Upper lobe of right lung (tissue), 1 donor: ENCODE data around the gene PTPRQ. TPM values are rescaled to one million over a fixed set of nuclear protein-coding genes. Genes with fewer than 3 reads are reported as not detected.

Source experiments
- ATAC-seq: fragments of 200-7000 bp; cut with Tn5 transposase; one replicate; pipeline ENCODE4 v1.9.1; 2020; ENCODE audit warnings: mild to moderate bottlenecking, moderate library complexity
- DNase-seq: peaks from one replicate; pipeline ENCODE4 v3.0.0-alpha.2; 2020
- H3K27ac ChIP-seq: fragments of 200-600 bp; one replicate; pipeline ENCODE4 v1.8.0; 2022
- H3K27me3 ChIP-seq: fragments of 200-600 bp; one replicate; pipeline ENCODE4 v1.8.0; 2022; ENCODE audit warnings: mild to moderate bottlenecking
- H3K36me3 ChIP-seq: fragments of 200-600 bp; one replicate; pipeline ENCODE4 v1.8.0; 2022
- H3K4me1 ChIP-seq: fragments of 200-600 bp; one replicate; pipeline ENCODE4 v1.8.0; 2022
- H3K4me3 ChIP-seq: fragments of 200-600 bp; one replicate; pipeline ENCODE4 v1.8.0; 2022; ENCODE audit warnings: mild to moderate bottlenecking
- H3K9me3 ChIP-seq: fragments of 200-600 bp; one replicate; pipeline ENCODE4 v1.8.0; 2022
- CTCF ChIP-seq: fragments of 200-600 bp; IDR thresholded peaks from one replicate; pipeline ENCODE4 v1.8.0; 2022; ENCODE audit warnings: antibody characterized with exemption
- intact Hi-C: fragments of 100-400 bp; cut with DNase I; formaldehyde crosslinking; loops from one replicate; pipeline ENCODE4 v1.11.0; 2022
- total RNA-seq: library from RNA; stranded (reverse); fragmentation: NEBNext Ultra II Directional; extraction: Animal tissue kit (Norgen Biotek cat#: 25700); gene quantifications from one replicate; pipeline ENCODE4 v1.2.1, GENCODE V29; 2021
- donor health status: DM: no; HTN: yes; CAD: no; lungs with severe emphysema.

PTPRQ gene
- total RNA-seq, 1 donor from 2014 or later: 9.8 TPM

GRCh38 chr12:80698847-80699542, 255.0 kb downstream of the PTPRQ start:
- no peaks in the 10 kb centered on the region for H3K4me1 ChIP-seq
- intact Hi-C loops: no loop called here
- no peaks in the 10 kb centered on the region for H3K36me3 ChIP-seq
- TF ChIP-seq CTCF: no peak
- no peaks in the 10 kb centered on the region for H3K9me3 ChIP-seq
- no peak overlapping the region for H3K4me3 ChIP-seq
- no peak for DNase-seq
- no peak for ATAC-seq
- H3K27me3 ChIP-seq: no peaks in the 10 kb centered on the region
- no peak overlapping the region for H3K27ac ChIP-seq

GRCh38 chr12:80700327-80700726, 256.3 kb downstream of the PTPRQ start:
- intact Hi-C loops: no loop called here
- Histone ChIP-seq H3K27ac (no peak overlapping the region), H3K9me3 (no peaks in the 10 kb centered on the region), H3K4me3 (no peak overlapping the region), H3K36me3 (no peaks in the 10 kb centered on the region), H3K27me3 (no peaks in the 10 kb centered on the region), H3K4me1 (no peaks in the 10 kb centered on the region)
- TF ChIP-seq CTCF: no peak
- ATAC-seq: no peak
- DNase-seq: no peak

- Histone ChIP-seq H3K27me3 (no peaks in the 10 kb centered on the region), H3K9me3 (no peaks in the 10 kb centered on the region), H3K36me3 (no peaks in the 10 kb centered on the region), H3K4me1 (no peaks in the 10 kb centered on the region), H3K27ac (no peak overlapping the region), H3K4me3 (no peak overlapping the region)
- intact Hi-C loops: no loop called here
- no peak for TF ChIP-seq CTCF
- no peak for DNase-seq
- no peak for ATAC-seq
These were observed 257.4 kb downstream of the PTPRQ start for GRCh38 chr12:80701388-80701787.

- Histone ChIP-seq H3K9me3 (no peaks in the 10 kb centered on the region), H3K36me3 (no peaks in the 10 kb centered on the region), H3K4me1 (no peaks in the 10 kb centered on the region), H3K27me3 (peaks cover 6% of the 10 kb centered on the region), H3K27ac (no peak overlapping the region), H3K4me3 (no peak overlapping the region)
- TF ChIP-seq CTCF: no peak
- ATAC-seq (no peak), DNase-seq (no peak)
- intact Hi-C loops: no loop called here
These were observed 259.1 kb downstream of the PTPRQ start for GRCh38 chr12:80702889-80703805.

- no peak for ATAC-seq
- Histone ChIP-seq H3K27ac (no peak overlapping the region), H3K4me1 (no peaks in the 10 kb centered on the region), H3K27me3 (peaks cover 15% of the 10 kb centered on the region), H3K4me3 (no peak overlapping the region), H3K36me3 (no peaks in the 10 kb centered on the region), H3K9me3 (no peaks in the 10 kb centered on the region)
- no peak for DNase-seq
- TF ChIP-seq CTCF: no peak
- intact Hi-C loops: no loop called here
These were observed 260.4 kb downstream of the PTPRQ start for GRCh38 chr12:80704420-80704819.
